Left lung (tissue), 10 donors: ENCODE measurements around the gene KLHL3. TPM values are rescaled to one million over a fixed set of nuclear protein-coding genes. Genes with fewer than 3 reads are reported as not detected.

Experiments
- ATAC-seq: fragments of 200-7000 bp; cut with Tn5 transposase; one replicate; pipeline ENCODE4 v1.9.1; 2020; ENCODE audit warnings: moderate library complexity
- DNase-seq, 4 donors: peaks; one replicate each; pipeline ENCODE4 v3.0.0-alpha.2; 2013 to 2020
- H3K27ac ChIP-seq, 2 donors: fragments of 200-600 bp; sonication (generic) in 1 of 2; one replicate each; pipeline versions ENCODE4 v1.5.0 to v1.8.0; 2020 to 2021
- H3K27me3 ChIP-seq, 2 donors: fragments of 200-600 bp; sonication (generic) in 1 of 2; one replicate each; pipeline versions ENCODE4 v1.5.0 to v1.8.0; 2020 to 2021
- H3K36me3 ChIP-seq, 2 donors: fragments of 200-600 bp; sonication (generic) in 1 of 2; one replicate each; pipeline versions ENCODE4 v1.5.0 to v1.8.0; 2020 to 2021
- H3K4me1 ChIP-seq, 2 donors: fragments of 200-600 bp; one replicate each; pipeline ENCODE4 v1.8.0; 2021
- H3K4me3 ChIP-seq, 2 donors: fragments of 200-600 bp; sonication (generic) in 1 of 2; one replicate each; pipeline versions ENCODE4 v1.5.0 to v1.8.0; 2020 to 2021; ENCODE audit warnings: mild to moderate bottlenecking in 1 of 2
- H3K9me3 ChIP-seq, 2 donors: fragments of 200-600 bp; sonication (generic) in 1 of 2; one replicate each; pipeline versions ENCODE4 v1.5.0 to v1.8.0; 2020 to 2021
- CTCF ChIP-seq, 2 donors: fragments of 200-600 bp; sonication (generic) in 1 of 2; IDR thresholded peaks; one replicate each; pipeline versions ENCODE4 v1.5.0 to v1.8.0; 2021; ENCODE audit warnings: antibody characterized with exemption in 2 of 2
- intact Hi-C, 2 donors: fragments of 100-400 bp; cut with DNase I; formaldehyde crosslinking; loops; one replicate each; pipeline versions ENCODE4 v1.11.2 to v1.14.2; 2022
- microRNA-seq, 2 donors: library from miRNA; unstranded; fragments of <30 nt; microRNA quantifications; one replicate each; pipeline ENCODE4, GENCODE V29; 2019
- polyA plus RNA-seq, 6 donors: library from polyadenylated mRNA; unstranded; fragments of 120-200 nt; gene quantifications; one replicate each; pipeline ENCODE4 v1.2.1, GENCODE V29; 2013; ENCODE audit not compliant: insufficient read length in 6 of 6
- total RNA-seq, 2 donors: library from RNA; stranded (reverse); fragmentation: NEBNext Ultra II Directional; extraction: Animal tissue kit (Norgen Biotek cat#: 25700); gene quantifications; one replicate each; pipeline ENCODE4 v1.2.1, GENCODE V29; 2021
- donor health status: DM: no; HTN: yes; CAD: no.
- donor health status: DM: no; HTN: no; CAD: no.

KLHL3 gene
- total and polyA plus RNA-seq, 8 donors, result 5.4 to 35.7 (median 29.7) TPM

- DNase-seq, result no peak
- Histone ChIP-seq H3K4me3 (no peak overlapping the region), H3K27me3 (no peaks in the 10 kb centered on the region), H3K4me1 (no peaks in the 10 kb centered on the region), H3K9me3 (no peaks in the 10 kb centered on the region), H3K36me3 (no peaks in the 10 kb centered on the region), H3K27ac (no peak overlapping the region)
- TF ChIP-seq CTCF (IDR thresholded peaks at IDR 0.05), result no peak
- intact Hi-C loops, result no loop called here
- ATAC-seq, result no peak
These were observed 160.0 kb downstream of the KLHL3 start for GRCh38 chr5:137575847-137576246.

- Histone ChIP-seq H3K36me3 (no peaks in the 10 kb centered on the region), H3K9me3 (no peaks in the 10 kb centered on the region), H3K27ac (no peak overlapping the region), H3K4me3 (no peak overlapping the region), H3K4me1 (no peaks in the 10 kb centered on the region), H3K27me3 (no peaks in the 10 kb centered on the region)
- TF ChIP-seq CTCF (IDR thresholded peaks at IDR 0.05), result no peak
- intact Hi-C loops, result no loop called here
- ATAC-seq (no peak), DNase-seq (no peak)
These were observed 160.7 kb downstream of the KLHL3 start for GRCh38 chr5:137575211-137575610.

GRCh38 chr5:137573376-137573775, 162.5 kb downstream of the KLHL3 start:
- Histone ChIP-seq H3K27ac (no peak overlapping the region), H3K9me3 (no peaks in the 10 kb centered on the region), H3K36me3 (no peaks in the 10 kb centered on the region), H3K27me3 (no peaks in the 10 kb centered on the region), H3K4me1 (no peaks in the 10 kb centered on the region), H3K4me3 (no peak overlapping the region)
- no peak for TF ChIP-seq CTCF (IDR thresholded peaks at IDR 0.05)
- DNase-seq (no peak), ATAC-seq (no peak)
- intact Hi-C loops, result no loop called here

GRCh38 chr5:137572042-137572695, 163.7 kb downstream of the KLHL3 start:
- Histone ChIP-seq H3K4me1 (no peaks in the 10 kb centered on the region), H3K27me3 (no peaks in the 10 kb centered on the region), H3K36me3 (no peaks in the 10 kb centered on the region), H3K4me3 (no peak overlapping the region), H3K27ac (no peak overlapping the region), H3K9me3 (no peaks in the 10 kb centered on the region)
- TF ChIP-seq CTCF (IDR thresholded peaks at IDR 0.05), result no peak
- DNase-seq (no peak), ATAC-seq (no peak)
- intact Hi-C loops, result no loop called here

- Histone ChIP-seq H3K27me3 (no peaks in the 10 kb centered on the region), H3K4me1 (no peaks in the 10 kb centered on the region), H3K9me3 (no peaks in the 10 kb centered on the region), H3K4me3 (no peak overlapping the region), H3K36me3 (no peaks in the 10 kb centered on the region), H3K27ac (no peak overlapping the region)
- intact Hi-C loops, result no loop called here
- ATAC-seq, result no peak
- no peak for DNase-seq
- no peak for TF ChIP-seq CTCF (IDR thresholded peaks at IDR 0.05)
These were observed 165.8 kb downstream of the KLHL3 start for GRCh38 chr5:137570070-137570469.

Small RNA genes lying within 50 kb of the gene (microRNA-seq; reads per million reads assigned to microRNA genes)
- 465 to 531 reads per million in 2 donors for gene MIR874

Other genes with a start within 250 kb of the KLHL3 start
- gene SPOCK1, start 236.8 kb downstream of the KLHL3 start, total RNA-seq, result 1 to 10 TPM; 2.5 to 7.6 TPM
- gene SPOCK1, start 236.8 kb downstream of the KLHL3 start, polyA plus RNA-seq, result 1 to 10 TPM in 1 of 6 donors, under 1 TPM in 5; 0.43 to 1.1 (median 0.66) TPM
- 10 to 100 TPM; 22.7 to 24.2 TPM for gene HNRNPA0, start 18.3 kb upstream of the KLHL3 start, total RNA-seq
- 10 to 100 TPM; 66.3 to 83.3 (median 76.6) TPM for gene HNRNPA0, start 18.3 kb upstream of the KLHL3 start, polyA plus RNA-seq
- gene MYOT, start 131.8 kb upstream of the KLHL3 start, total RNA-seq, result under 1 TPM in 1 of 2 donors, not detected in 1; 0.52 TPM
- 1 to 10 TPM in 5 of 6 donors, under 1 TPM in 1; 0.77 to 2.0 (median 1.2) TPM for gene MYOT, start 131.8 kb upstream of the KLHL3 start, polyA plus RNA-seq
- gene PKD2L2, start 153.4 kb upstream of the KLHL3 start, total RNA-seq, result not detected
- gene PKD2L2, start 153.4 kb upstream of the KLHL3 start, polyA plus RNA-seq, result under 1 TPM; 0.23 to 0.82 (median 0.39) TPM